Suprapubic skin (tissue), 4 donors: ENCODE data around the gene ATF3. TPM values are rescaled to one million over a fixed set of nuclear protein-coding genes. Genes with fewer than 3 reads are reported as not detected.
A peak's percentile ranks its signal among the peaks of the same experiment; 100 is the strongest.

Experiments used
- DNase-seq, 2 donors: peaks; one replicate each; pipeline ENCODE4 v3.0.0-alpha.2; 2019; ENCODE audit warnings: low spot score in 2 of 2
- H3K27ac ChIP-seq: fragments of 200-600 bp; sonication (generic); one replicate; pipeline ENCODE4 v1.5.1; 2019
- H3K27me3 ChIP-seq: fragments of 200-600 bp; sonication (generic); one replicate; pipeline ENCODE4 v1.5.1; 2019
- H3K36me3 ChIP-seq: fragments of 200-600 bp; sonication (generic); one replicate; pipeline ENCODE4 v1.5.1; 2019
- H3K4me1 ChIP-seq: fragments of 200-600 bp; sonication (generic); one replicate; pipeline ENCODE4 v1.5.1; 2019
- H3K4me3 ChIP-seq: fragments of 200-600 bp; sonication (generic); one replicate; pipeline ENCODE4 v1.5.1; 2019; ENCODE audit warnings: mild to moderate bottlenecking
- H3K9me3 ChIP-seq: fragments of 200-600 bp; sonication (generic); one replicate; pipeline ENCODE4 v1.5.1; 2019
- CTCF ChIP-seq, 2 donors: fragments of 200-600 bp in 1 of 2; fragments of 450-650 bp in 1 of 2; sonication (generic) in 1 of 2; IDR thresholded peaks; one replicate each; pipeline ENCODE4 v1.5.1; 2016 to 2019; ENCODE audit warnings: antibody characterized with exemption in 2 of 2, mild to moderate bottlenecking in 1 of 2, moderate library complexity in 1 of 2
- EP300 ChIP-seq: sonication (generic); formaldehyde crosslinking; IDR thresholded peaks from one replicate; pipeline ENCODE4 v1.6.1; 2017; ENCODE audit warnings: antibody characterized with exemption
- POLR2A ChIP-seq, 2 donors: fragments of 450-650 bp; IDR thresholded peaks; one replicate each; pipeline ENCODE4 v1.6.1; 2017; ENCODE audit warnings: antibody characterized with exemption in 2 of 2, mild to moderate bottlenecking in 2 of 2, moderate library complexity in 2 of 2
- POLR2AphosphoS5 ChIP-seq, 3 donors: sonication (generic); formaldehyde crosslinking; IDR thresholded peaks; one replicate each; pipeline ENCODE4 v1.6.1; 2017; ENCODE audit warnings: antibody characterized with exemption in 3 of 3
- WGBS: methylation state at CpG from one replicate; pipeline ENCODE4 v1.1.5; 2018; 5-methylcytosine and 5-hydroxymethylcytosine counted together
- total RNA-seq, 4 donors: library from RNA; depleted of rRNA; stranded (reverse); fragments of >200 nt; gene quantifications; one replicate each; pipeline ENCODE4 v1.1.0, GENCODE V29; 2016

Gene ATF3
- total RNA-seq, 4 donors from 2014 or later = 43.9 to 151 (median 84.1) TPM

GRCh38 chr1:212565079-212565478 lies 43.5 kb upstream of the ATF3 start:
- WGBS = 90% methylated on average over 4 of the region's 4 CpGs
- H3K4me1 ChIP-seq = peaks cover 20% of the 10 kb centered on the region
- no peak overlapping the region for H3K27ac ChIP-seq
- TF ChIP-seq POLR2A (IDR thresholded peaks at IDR 0.05) (no peak), POLR2AphosphoS5 (IDR thresholded peaks at IDR 0.05) (no peak), EP300 (no peak), CTCF (IDR thresholded peaks at IDR 0.05) (no peak)
- H3K9me3 ChIP-seq = no peaks in the 10 kb centered on the region
- no peak overlapping the region for H3K4me3 ChIP-seq
- H3K36me3 ChIP-seq = no peaks in the 10 kb centered on the region
- no peaks in the 10 kb centered on the region for H3K27me3 ChIP-seq
- DNase-seq = no peak

GRCh38 chr1:212565571-212566305 lies 42.8 kb upstream of the ATF3 start:
- DNase-seq = no peak
- H3K36me3 ChIP-seq = no peaks in the 10 kb centered on the region
- no peak overlapping the region for H3K4me3 ChIP-seq
- H3K27me3 ChIP-seq = no peaks in the 10 kb centered on the region
- no peaks in the 10 kb centered on the region for H3K9me3 ChIP-seq
- peaks cover 20% of the 10 kb centered on the region for H3K4me1 ChIP-seq
- TF ChIP-seq EP300 (no peak), POLR2A (IDR thresholded peaks at IDR 0.05) (no peak), CTCF (IDR thresholded peaks at IDR 0.05) (no peak), POLR2AphosphoS5 (IDR thresholded peaks at IDR 0.05) (no peak)
- no peak overlapping the region for H3K27ac ChIP-seq
- 89% methylated on average over 5 of the region's 6 CpGs for WGBS

- peak in 1 of 2 donors; percentile 63 for DNase-seq
- Histone ChIP-seq H3K9me3 (no peaks in the 10 kb centered on the region), H3K27me3 (no peaks in the 10 kb centered on the region), H3K36me3 (no peaks in the 10 kb centered on the region), H3K4me3 (peak overlapping the region; percentile 61), H3K27ac (peak overlapping the region; percentile 77), H3K4me1 (peaks cover 20% of the 10 kb centered on the region)
- TF ChIP-seq POLR2AphosphoS5 (IDR thresholded peaks at IDR 0.05) = peak in 1 of 3 donors; percentile 70
- no peak for TF ChIP-seq EP300
- no peak for TF ChIP-seq POLR2A (IDR thresholded peaks at IDR 0.05)
- under 1% methylated on average over 14 of the region's 16 CpGs for WGBS
Observed at GRCh38 chr1:212566522-212567479, 41.8 kb upstream of the ATF3 start.

- no peak overlapping the region for H3K4me3 ChIP-seq
- no peak for TF ChIP-seq POLR2A (IDR thresholded peaks at IDR 0.05)
- H3K9me3 ChIP-seq = no peaks in the 10 kb centered on the region
- H3K27me3 ChIP-seq = no peaks in the 10 kb centered on the region
- WGBS = 33% methylated on average over 3 of the region's 3 CpGs
- no peaks in the 10 kb centered on the region for H3K36me3 ChIP-seq
- H3K4me1 ChIP-seq = peaks cover 20% of the 10 kb centered on the region
- H3K27ac ChIP-seq = no peak overlapping the region
- DNase-seq = no peak
Observed at GRCh38 chr1:212567638-212568037, 40.9 kb upstream of the ATF3 start.

GRCh38 chr1:212568978-212569537 lies 39.5 kb upstream of the ATF3 start:
- DNase-seq = no peak
- H3K9me3 ChIP-seq = no peaks in the 10 kb centered on the region
- no peak overlapping the region for H3K4me3 ChIP-seq
- TF ChIP-seq EP300 = no peak
- TF ChIP-seq POLR2AphosphoS5 (IDR thresholded peaks at IDR 0.05) = no peak
- no peak for TF ChIP-seq POLR2A (IDR thresholded peaks at IDR 0.05)
- TF ChIP-seq CTCF (IDR thresholded peaks at IDR 0.05) = no peak
- H3K4me1 ChIP-seq = peaks cover 20% of the 10 kb centered on the region
- no peaks in the 10 kb centered on the region for H3K36me3 ChIP-seq
- WGBS = 84% methylated on average over 5 of the region's 5 CpGs
- H3K27me3 ChIP-seq = no peaks in the 10 kb centered on the region
- no peak overlapping the region for H3K27ac ChIP-seq
